Spleen (tissue), 11 donors: ENCODE data around the gene PRRX1. TPM values are rescaled to one million over a fixed set of nuclear protein-coding genes. Genes with fewer than 3 reads are reported as not detected.

Experiments used
- DNase-seq: peaks from one replicate; pipeline ENCODE4 v3.0.0-alpha.2; 2020
- H3K27ac ChIP-seq, 8 donors: fragments of 200-600 bp; sonication (generic) in 7 of 8; 1 replicate in 4 of 8; 2 replicates in 4 of 8; pipeline versions ENCODE4 v1.5.0 to v1.8.0; 2016 to 2021; ENCODE audit warnings: inconsistent platforms in 4 of 8, mild to moderate bottlenecking in 4 of 8, moderate library complexity in 1 of 8
- H3K27me3 ChIP-seq, 7 donors: fragments of 200-600 bp; sonication (generic) in 6 of 7; replicated peaks in 1 of 7; 1 replicate in 4 of 7; 2 replicates in 3 of 7; pipeline versions ENCODE4 v1.5.0 to v1.8.0; 2016 to 2021; ENCODE audit warnings: inconsistent platforms in 3 of 7, mild to moderate bottlenecking in 1 of 7
- H3K36me3 ChIP-seq, 6 donors: fragments of 200-600 bp; sonication (generic) in 5 of 6; 1 replicate in 4 of 6; 2 replicates in 2 of 6; pipeline versions ENCODE4 v1.5.0 to v1.8.0; 2016 to 2021; ENCODE audit warnings: inconsistent platforms in 2 of 6
- H3K4me1 ChIP-seq, 6 donors: fragments of 200-600 bp; sonication (generic) in 5 of 6; 1 replicate in 3 of 6; 2 replicates in 3 of 6; pipeline versions ENCODE4 v1.5.0 to v1.8.0; 2016 to 2021; ENCODE audit warnings: inconsistent platforms in 3 of 6
- H3K4me3 ChIP-seq, 8 donors: fragments of 200-600 bp; sonication (generic) in 7 of 8; 1 replicate in 4 of 8; 2 replicates in 4 of 8; pipeline versions ENCODE4 v1.5.0 to v1.8.0; 2016 to 2021; ENCODE audit warnings: inconsistent platforms in 4 of 8, mild to moderate bottlenecking in 4 of 8, moderate library complexity in 2 of 8
- H3K9me3 ChIP-seq, 8 donors: fragments of 200-600 bp; sonication (generic) in 7 of 8; 1 replicate in 4 of 8; 2 replicates in 4 of 8; pipeline versions ENCODE4 v1.5.0 to v1.8.0; 2016 to 2021; ENCODE audit warnings: inconsistent platforms in 4 of 8
- POLR2A ChIP-seq, 3 donors: fragments of 450-650 bp; IDR thresholded peaks; one replicate each; pipeline ENCODE4 v1.5.1; 2017; ENCODE audit warnings: antibody characterized with exemption in 3 of 3, mild to moderate bottlenecking in 1 of 3
- POLR2AphosphoS5 ChIP-seq, 3 donors: sonication (generic); formaldehyde crosslinking; IDR thresholded peaks; one replicate each; pipeline ENCODE4 v1.5.1; 2017; ENCODE audit warnings: antibody characterized with exemption in 3 of 3
- WGBS, 5 donors: extraction: QIAGEN DNeasy Blood & Tissue Kit in 3 of 5; methylation state at CpG; one replicate each; pipeline versions ENCODE4 v1.1.5 to v1.1.7; 2013 to 2018; 5-methylcytosine and 5-hydroxymethylcytosine counted together
- intact Hi-C: fragments of 100-400 bp; cut with DNase I; formaldehyde crosslinking; loops from one replicate; pipeline ENCODE4 v1.15.0; 2023; ENCODE audit warnings: low total_unique reads
- polyA plus RNA-seq, 3 donors: library from polyadenylated mRNA; stranded (reverse); fragments of 200-250 nt; gene quantifications; one replicate each; pipeline ENCODE4 v1.2.1, GENCODE V29; 2013
- total RNA-seq, 7 donors: library from RNA; depleted of rRNA in 3 of 7; stranded (reverse); fragments of >200 nt in 3 of 7; fragmentation: NEBNext Ultra II Directional in 4 of 7; extraction: Animal tissue kit (Norgen Biotek cat#: 25700) in 4 of 7; gene quantifications; one replicate each; pipeline versions ENCODE4 v1.1.0 to v1.2.1, GENCODE V29; 2016 to 2021
- TF ChIP-seq, protein P1 (sequence below), 11 experiments: fragments of 200-600 bp in 7 of 11; fragments of 450-650 bp in 4 of 11; sonication (generic) in 4 of 11; IDR thresholded peaks in 8 of 11; conservative IDR thresholded peaks in 3 of 11; 1 replicate in 7 of 11; 2 replicates in 4 of 11; pipeline versions ENCODE4 v1.4.0 to v1.8.0; 2016 to 2021; ENCODE audit warnings: antibody characterized with exemption in 11 of 11, inconsistent platforms in 4 of 11, mild to moderate bottlenecking in 1 of 11
- donor health status: healthy with polysubstance abuse.
- donor health status: DM: no; HTN: no; CAD: no; lungs with moderate emphysema.
- donor health status: DM: no; HTN: no; CAD: no.
- donor health status: Bipolar disorder and iron deficiency.
- donor health status: healthy.
- donor health status: DM: no; HTN: no; CAD: no.
- donor health status: DM: yes; HTN: yes; CAD: no.

PRRX1 gene
- total and polyA plus RNA-seq, 10 donors = 1.2 to 5.9 (median 3.1) TPM

- Histone ChIP-seq H3K4me3 (peak overlapping the region in 4 of 8 donors; percentile 0 to 55 (median 13)), H3K4me1 (peaks cover 0 to 55% (median 35%) of the 10 kb centered on the region in 6 donors), H3K27me3 (peaks cover 7 to 99% (median 80%) of the 10 kb centered on the region in 7 donors), H3K36me3 (no peaks in the 10 kb centered on the region), H3K27ac (no peak overlapping the region), H3K9me3 (no peaks in the 10 kb centered on the region)
- intact Hi-C loops = no loop called here
- no peak for DNase-seq
- TF ChIP-seq, protein P1, sequence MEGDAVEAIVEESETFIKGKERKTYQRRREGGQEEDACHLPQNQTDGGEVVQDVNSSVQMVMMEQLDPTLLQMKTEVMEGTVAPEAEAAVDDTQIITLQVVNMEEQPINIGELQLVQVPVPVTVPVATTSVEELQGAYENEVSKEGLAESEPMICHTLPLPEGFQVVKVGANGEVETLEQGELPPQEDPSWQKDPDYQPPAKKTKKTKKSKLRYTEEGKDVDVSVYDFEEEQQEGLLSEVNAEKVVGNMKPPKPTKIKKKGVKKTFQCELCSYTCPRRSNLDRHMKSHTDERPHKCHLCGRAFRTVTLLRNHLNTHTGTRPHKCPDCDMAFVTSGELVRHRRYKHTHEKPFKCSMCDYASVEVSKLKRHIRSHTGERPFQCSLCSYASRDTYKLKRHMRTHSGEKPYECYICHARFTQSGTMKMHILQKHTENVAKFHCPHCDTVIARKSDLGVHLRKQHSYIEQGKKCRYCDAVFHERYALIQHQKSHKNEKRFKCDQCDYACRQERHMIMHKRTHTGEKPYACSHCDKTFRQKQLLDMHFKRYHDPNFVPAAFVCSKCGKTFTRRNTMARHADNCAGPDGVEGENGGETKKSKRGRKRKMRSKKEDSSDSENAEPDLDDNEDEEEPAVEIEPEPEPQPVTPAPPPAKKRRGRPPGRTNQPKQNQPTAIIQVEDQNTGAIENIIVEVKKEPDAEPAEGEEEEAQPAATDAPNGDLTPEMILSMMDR (IDR thresholded peaks at IDR 0.05 in 8 of 11, conservative IDR thresholded peaks at IDR 0.05 in 3 of 11) = no peak
- TF ChIP-seq POLR2AphosphoS5 (IDR thresholded peaks at IDR 0.05) = no peak
- TF ChIP-seq POLR2A (IDR thresholded peaks at IDR 0.05) = no peak
- WGBS, 5 donors = 5 to 7% (median 5%) methylated on average over 23 to 31 of the region's 31 CpGs
These were observed 2.1 kb upstream of the PRRX1 start for GRCh38 chr1:170661646-170662411.

DNA sequence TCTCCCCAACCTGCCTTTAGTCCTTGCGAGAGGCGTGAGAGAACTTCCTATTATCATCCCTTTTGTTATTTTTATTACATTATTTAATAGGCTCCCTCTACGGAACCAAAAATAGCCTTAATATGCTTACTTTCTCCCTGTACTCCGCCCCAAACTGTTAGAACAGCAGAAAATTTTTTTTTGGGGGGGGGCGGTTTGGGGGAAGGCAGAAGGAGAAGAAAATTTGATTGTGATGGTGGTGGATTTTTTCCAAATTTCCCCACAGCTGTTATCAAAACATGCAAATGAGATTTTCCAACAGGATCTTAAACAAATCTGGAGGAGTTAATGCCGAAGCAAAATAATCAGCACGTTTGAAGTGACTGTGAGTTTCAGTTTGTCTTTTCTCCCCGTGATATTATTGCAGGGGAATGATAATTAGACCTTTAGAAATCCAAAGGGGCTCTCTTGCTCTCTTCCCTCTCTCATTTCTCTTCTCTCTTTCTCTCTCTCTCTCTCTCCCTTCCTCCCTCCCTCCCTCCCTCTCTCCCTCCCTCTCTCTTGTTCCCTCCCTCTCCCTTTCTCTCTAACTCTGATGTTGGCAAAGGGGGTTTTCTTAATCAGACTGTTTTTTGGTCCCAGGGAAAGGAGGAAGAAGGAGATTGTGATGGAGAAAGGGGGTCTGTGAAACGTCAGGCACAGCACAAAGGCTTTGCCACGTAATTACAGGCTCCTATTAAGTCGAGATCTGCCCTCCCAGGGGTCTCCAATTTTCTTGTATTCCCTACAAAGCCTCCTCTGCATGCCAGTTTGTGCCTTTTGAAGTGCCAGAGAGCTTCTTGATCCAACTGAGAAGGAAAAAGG is 1.1 kb upstream of the PRRX1 start:
- H3K9me3 ChIP-seq = no peaks in the 10 kb centered on the region
- WGBS, 5 donors = 4 to 10% (median 8%) methylated on average over 11 of the region's 11 CpGs
- H3K4me1 ChIP-seq = peaks cover 0 to 55% (median 35%) of the 10 kb centered on the region in 6 donors
- no peak for TF ChIP-seq POLR2A (IDR thresholded peaks at IDR 0.05)
- TF ChIP-seq POLR2AphosphoS5 (IDR thresholded peaks at IDR 0.05) = no peak
- TF ChIP-seq, protein P1 (IDR thresholded peaks at IDR 0.05 in 8 of 11, conservative IDR thresholded peaks at IDR 0.05 in 3 of 11) = no peak
- H3K36me3 ChIP-seq = no peaks in the 10 kb centered on the region
- H3K27ac ChIP-seq = peak overlapping the region in 1 of 8 donors; percentile 11
- peak overlapping the region in 3 of 8 donors; percentile 0 to 55 (median 12) for H3K4me3 ChIP-seq
- DNase-seq = no peak
- intact Hi-C loops = no loop called here
- peaks cover 10 to 99% (median 85%) of the 10 kb centered on the region in 7 donors for H3K27me3 ChIP-seq

- no peak for DNase-seq
- H3K36me3 ChIP-seq = no peaks in the 10 kb centered on the region
- no peaks in the 10 kb centered on the region for H3K9me3 ChIP-seq
- H3K4me1 ChIP-seq = peaks cover 0 to 63% (median 35%) of the 10 kb centered on the region in 6 donors
- peak overlapping the region in 5 of 8 donors; percentile 27 to 62 (median 38) for H3K4me3 ChIP-seq
- intact Hi-C loops = no loop called here
- H3K27me3 ChIP-seq = peaks cover 10 to 100% (median 91%) of the 10 kb centered on the region in 7 donors
- WGBS, 5 donors = 7 to 12% (median 8%) methylated on average over 12 of the region's 12 CpGs
- H3K27ac ChIP-seq = peak overlapping the region in 1 of 8 donors; percentile 32
- TF ChIP-seq, protein P1 (IDR thresholded peaks at IDR 0.05 in 8 of 11, conservative IDR thresholded peaks at IDR 0.05 in 3 of 11) = no peak
- TF ChIP-seq POLR2A (IDR thresholded peaks at IDR 0.05) (no peak), POLR2AphosphoS5 (IDR thresholded peaks at IDR 0.05) (no peak)
These were observed 383 bp upstream of the PRRX1 start for GRCh38 chr1:170663404-170664092.
